ENCODE measurements around the gene PARN.
"Not testable (repeated sequence)": the region's sequence is repeated elsewhere in the genome, so short reads cannot be mapped to it uniquely, and the experiment has no call there.

PARN gene

DNA sequence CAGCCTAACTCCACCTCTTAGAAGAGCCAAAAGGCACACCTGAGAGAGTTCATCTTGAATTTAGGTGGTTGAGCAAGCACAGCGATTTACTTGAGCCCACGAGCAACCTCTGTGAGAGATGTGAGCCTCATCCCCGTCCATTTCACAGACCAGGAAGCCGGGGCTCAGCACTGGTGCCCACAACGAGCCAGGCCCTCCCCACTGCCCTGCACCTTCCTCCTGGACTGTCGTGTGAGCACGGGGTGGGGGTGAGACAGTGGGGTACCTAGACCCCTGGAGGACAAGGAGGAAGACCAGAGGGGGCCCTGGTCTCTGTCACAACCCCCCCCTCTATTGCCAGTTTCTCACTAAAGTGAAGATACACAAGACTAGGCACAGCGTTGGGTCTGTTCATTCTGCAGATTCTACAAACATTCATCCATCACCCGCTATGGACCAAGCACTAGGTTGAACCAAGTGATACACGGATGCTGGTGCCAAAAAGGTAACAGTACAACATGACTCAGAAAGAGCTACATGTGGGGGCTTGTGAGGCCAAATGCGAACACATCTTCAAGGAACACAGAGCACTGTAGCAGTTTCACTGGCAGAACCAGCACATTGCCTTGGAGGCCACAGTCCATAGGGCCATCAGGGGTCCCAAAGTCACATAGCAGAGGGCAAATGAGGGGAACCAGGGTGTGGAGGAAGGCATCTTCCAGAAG, 231.9 kb downstream of the PARN start:
- no peak for DNase-seq

DNA sequence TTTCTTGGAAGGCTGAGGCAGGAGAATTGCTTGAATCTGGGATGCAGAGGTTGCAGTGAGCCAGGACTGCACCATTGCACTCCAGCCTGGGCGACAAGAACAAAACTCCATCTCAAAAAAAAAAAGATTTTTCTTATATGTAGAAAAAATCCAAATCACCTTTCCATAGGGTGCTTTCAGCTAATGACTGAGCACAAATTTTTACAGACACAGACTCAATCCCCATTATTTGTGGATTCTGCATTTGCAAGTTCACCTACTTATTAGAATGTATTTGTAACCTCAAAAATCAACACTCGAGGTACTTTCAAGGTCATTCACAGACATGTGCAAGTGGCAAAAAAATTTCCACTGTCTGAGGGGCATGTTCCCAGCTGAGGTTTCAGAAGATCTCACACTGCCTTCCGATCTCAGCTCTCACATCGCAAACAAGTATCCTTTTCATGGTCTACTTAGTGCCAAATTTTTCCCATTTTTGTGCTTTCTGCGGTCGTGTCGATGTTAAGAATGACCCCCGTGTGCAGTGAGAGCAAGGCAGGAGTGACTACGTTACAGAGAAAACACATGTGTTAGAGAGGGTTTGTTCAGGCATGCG, 234.3 kb downstream of the PARN start:
- not testable (repeated sequence) for DNase-seq

GRCh38 chr16:14394834-14395233, 235.2 kb downstream of the PARN start:
- DNase-seq, result no peak

GRCh38 chr16:14392960-14393359, 237.1 kb downstream of the PARN start:
- DNase-seq, result no peak

DNA sequence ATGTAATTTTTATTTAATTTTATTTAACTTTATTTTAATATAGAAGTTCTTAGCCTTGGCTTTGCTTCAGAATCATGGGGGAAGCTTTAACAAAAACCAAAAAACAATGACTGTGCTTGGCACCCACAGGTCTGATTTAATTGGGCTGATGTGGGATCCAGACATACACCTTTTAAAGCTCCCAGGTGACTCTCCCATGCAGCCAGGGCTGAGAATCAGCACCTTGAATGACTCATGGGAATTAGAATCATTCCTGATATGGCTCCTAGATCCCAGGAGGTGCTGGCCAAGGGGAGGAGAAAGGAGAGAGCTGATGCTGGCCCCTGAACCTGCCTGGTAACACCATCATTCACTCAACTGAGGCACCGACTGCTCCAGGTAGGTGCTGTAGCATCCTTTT, 240.7 kb downstream of the PARN start:
- no peak for DNase-seq

- no peak for DNase-seq
Observed at GRCh38 chr16:14388243-14388642, 241.8 kb downstream of the PARN start.

DNA sequence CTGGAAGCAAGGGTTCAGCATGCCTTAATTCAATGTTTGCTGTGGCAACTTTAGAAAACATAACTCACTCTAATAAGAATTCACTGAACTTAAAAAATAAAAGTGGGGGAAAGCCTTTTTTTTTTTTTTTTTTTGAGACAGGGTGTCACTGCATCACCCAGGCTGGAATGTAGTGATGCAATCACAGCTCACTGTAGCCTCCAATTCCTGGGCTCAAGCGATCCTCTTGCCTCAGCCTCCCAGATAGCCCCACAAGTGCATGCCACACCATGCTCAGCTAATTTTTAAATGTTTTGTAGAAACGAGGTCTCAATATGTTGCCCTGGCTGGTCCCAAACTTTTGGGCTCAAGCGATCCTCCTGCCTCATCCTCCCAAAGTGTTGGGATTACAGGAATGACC, 243.9 kb downstream of the PARN start:
- no peak for DNase-seq
